Measurements from ENCODE around the gene TTBK2.

TTBK2 gene

GRCh38 chr15:42890161-42890913, 30.2 kb downstream of the TTBK2 start:
- TF ChIP-seq CTCF (IDR thresholded peaks at IDR 0.05) = no peak

DNA sequence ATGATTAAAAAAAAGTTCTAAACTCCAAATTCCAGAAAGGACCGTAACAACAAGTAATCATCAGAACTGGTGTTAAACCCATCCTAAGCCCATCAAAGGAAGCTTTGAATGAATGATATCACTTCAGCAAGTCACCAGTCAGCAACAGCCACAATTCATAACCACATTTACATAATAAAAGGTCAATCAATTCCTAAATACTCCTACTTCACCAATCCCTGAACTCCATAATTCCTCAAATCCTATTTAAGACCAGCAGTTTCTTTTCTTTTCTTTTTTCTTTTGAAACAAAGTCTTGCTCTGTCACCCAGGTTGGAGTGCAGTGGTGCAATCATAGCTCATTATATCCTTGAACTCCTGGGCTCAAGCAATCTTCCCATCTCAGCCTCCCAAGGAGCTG, 40.5 kb downstream of the TTBK2 start:
- no peak for TF ChIP-seq CTCF (IDR thresholded peaks at IDR 0.05)

GRCh38 chr15:42879443-42879842, 41.1 kb downstream of the TTBK2 start:
- no peak for TF ChIP-seq CTCF (IDR thresholded peaks at IDR 0.05)

DNA sequence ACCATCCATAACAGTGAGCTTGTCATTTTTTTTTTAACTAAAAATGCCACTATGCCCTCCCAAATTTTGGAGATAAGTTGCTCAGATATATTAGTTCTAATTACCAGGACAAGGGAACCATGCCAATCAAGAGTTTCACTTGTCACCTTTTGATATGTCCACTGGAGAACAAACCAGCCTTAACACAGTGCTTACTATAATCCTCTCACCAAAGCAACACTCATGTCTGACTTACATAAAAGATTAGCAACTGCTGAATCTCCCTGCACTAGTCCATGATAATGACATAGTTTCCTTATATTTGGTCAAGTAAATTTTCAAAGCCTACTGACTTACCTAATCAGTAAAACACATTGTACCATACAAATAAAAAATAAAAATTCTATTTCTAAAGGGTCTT, 44.4 kb downstream of the TTBK2 start:
- TF ChIP-seq CTCF (IDR thresholded peaks at IDR 0.05) = no peak

GRCh38 chr15:42868683-42869082, 51.9 kb downstream of the TTBK2 start:
- TF ChIP-seq CTCF (IDR thresholded peaks at IDR 0.05) = no peak

GRCh38 chr15:42863572-42864239, 56.9 kb downstream of the TTBK2 start:
- TF ChIP-seq CTCF (IDR thresholded peaks at IDR 0.05) = no peak

DNA sequence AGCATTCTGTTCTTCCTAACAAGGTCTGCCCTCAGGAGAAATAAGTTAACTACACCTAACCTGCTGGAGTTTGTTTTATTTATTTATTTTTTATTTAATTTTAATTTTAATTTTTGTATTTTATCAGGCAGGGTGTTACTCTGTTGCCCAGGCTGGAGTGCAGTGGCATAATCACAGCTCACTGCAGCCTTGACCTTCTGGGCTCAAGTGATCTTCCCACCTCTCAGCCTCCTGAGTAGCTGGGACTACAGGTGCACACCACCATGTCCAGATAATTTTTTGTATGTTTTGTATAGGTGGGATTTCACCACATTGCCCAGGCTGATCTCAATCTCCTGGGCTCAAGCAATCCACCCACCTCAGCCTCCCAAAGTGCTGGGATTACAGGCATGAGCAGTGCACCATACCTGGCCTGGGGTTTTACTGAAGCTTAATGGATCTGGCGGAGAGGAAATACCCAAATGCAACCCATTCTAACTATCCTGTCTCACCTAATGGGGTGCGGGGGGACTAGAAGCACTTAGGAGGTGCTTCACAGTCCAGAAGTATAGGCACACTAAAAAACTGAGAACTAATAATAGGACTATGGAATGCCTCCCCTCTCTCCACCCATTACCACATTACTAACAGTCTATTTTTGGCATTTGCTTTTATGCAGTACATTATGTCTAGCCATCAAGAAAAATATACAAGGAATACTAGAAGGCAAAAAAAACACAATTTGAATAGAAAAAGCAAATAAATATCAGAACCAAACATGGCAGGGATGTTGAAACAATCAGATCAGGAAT, 61.4 kb downstream of the TTBK2 start:
- TF ChIP-seq CTCF (IDR thresholded peaks at IDR 0.05) = no peak

Measured in LNCAP (cell line).